PFSK-1 (cell line): ENCODE data around the gene U2AF1L4.

Experiments used
- TAF1 ChIP-seq: IDR thresholded peaks from 2 replicates; pipeline ENCODE4 v1.6.1; 2012; ENCODE audit warnings: low read length, control low read depth, borderline replicate concordance; ENCODE audit not compliant: insufficient read depth
- TF ChIP-seq, protein P1 (sequence below), 2 experiments: IDR thresholded peaks; 2 replicates each; pipeline versions ENCODE4 v1.6.1 to v1.8.0; 2011 to 2012; ENCODE audit warnings: low read depth in 2 of 2, low read length in 2 of 2, control low read depth in 1 of 2, inconsistent platforms in 1 of 2, mild to moderate bottlenecking in 1 of 2, moderate library complexity in 1 of 2; ENCODE audit not compliant: insufficient read depth in 1 of 2

- TF ChIP-seq, protein P1, sequence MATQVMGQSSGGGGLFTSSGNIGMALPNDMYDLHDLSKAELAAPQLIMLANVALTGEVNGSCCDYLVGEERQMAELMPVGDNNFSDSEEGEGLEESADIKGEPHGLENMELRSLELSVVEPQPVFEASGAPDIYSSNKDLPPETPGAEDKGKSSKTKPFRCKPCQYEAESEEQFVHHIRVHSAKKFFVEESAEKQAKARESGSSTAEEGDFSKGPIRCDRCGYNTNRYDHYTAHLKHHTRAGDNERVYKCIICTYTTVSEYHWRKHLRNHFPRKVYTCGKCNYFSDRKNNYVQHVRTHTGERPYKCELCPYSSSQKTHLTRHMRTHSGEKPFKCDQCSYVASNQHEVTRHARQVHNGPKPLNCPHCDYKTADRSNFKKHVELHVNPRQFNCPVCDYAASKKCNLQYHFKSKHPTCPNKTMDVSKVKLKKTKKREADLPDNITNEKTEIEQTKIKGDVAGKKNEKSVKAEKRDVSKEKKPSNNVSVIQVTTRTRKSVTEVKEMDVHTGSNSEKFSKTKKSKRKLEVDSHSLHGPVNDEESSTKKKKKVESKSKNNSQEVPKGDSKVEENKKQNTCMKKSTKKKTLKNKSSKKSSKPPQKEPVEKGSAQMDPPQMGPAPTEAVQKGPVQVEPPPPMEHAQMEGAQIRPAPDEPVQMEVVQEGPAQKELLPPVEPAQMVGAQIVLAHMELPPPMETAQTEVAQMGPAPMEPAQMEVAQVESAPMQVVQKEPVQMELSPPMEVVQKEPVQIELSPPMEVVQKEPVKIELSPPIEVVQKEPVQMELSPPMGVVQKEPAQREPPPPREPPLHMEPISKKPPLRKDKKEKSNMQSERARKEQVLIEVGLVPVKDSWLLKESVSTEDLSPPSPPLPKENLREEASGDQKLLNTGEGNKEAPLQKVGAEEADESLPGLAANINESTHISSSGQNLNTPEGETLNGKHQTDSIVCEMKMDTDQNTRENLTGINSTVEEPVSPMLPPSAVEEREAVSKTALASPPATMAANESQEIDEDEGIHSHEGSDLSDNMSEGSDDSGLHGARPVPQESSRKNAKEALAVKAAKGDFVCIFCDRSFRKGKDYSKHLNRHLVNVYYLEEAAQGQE (IDR thresholded peaks at IDR 0.05; ENCODE audit: insufficient read depth in 1 of 2, low read depth in 2 of 2, low read length in 2 of 2) = no peak
- TF ChIP-seq TAF1 = no peak
Measured at GRCh38 chr19:35727956-35728706, 17.1 kb downstream of the U2AF1L4 start.
